ENCODE data around the gene C6orf132. TPM values are rescaled to one million over a fixed set of nuclear protein-coding genes. Genes with fewer than 3 reads are reported as not detected.

Gene C6orf132
- total RNA-seq, 1 experiment from 2014 or later, result 48.4 TPM

GRCh38 chr6:42078386-42078785 lies 64.0 kb downstream of the C6orf132 start:
- Histone ChIP-seq H4K8ac (replicated peaks; ENCODE audit: insufficient read length, low read depth, low read length) (no peak overlapping the region), H2BK20ac (ENCODE audit: low read depth, low read length, poor library complexity, severe bottlenecking) (no peak overlapping the region), H3K23me2 (ENCODE audit: insufficient read length, low read depth, low read length, poor library complexity, severe bottlenecking) (no peaks in the 10 kb centered on the region), H3K56ac (ENCODE audit: insufficient read length, low read depth, low read length) (no peak overlapping the region), H2BK15ac (ENCODE audit: low read depth, low read length) (no peak overlapping the region), H3K14ac (ENCODE audit: insufficient read depth, low read length) (no peak overlapping the region), H3K9me3 (ENCODE audit: control insufficient read depth, low read depth, low read length) (no peaks in the 10 kb centered on the region), H3T11ph (ENCODE audit: low read length) (no peak overlapping the region), H3K4ac (ENCODE audit: low read depth, low read length) (no peak overlapping the region), H2BK5ac (ENCODE audit: insufficient read length, low read length) (no peak overlapping the region), H3K79me2 (ENCODE audit: insufficient read depth, low read length) (no peaks in the 10 kb centered on the region), H3K27me3 (ENCODE audit: insufficient read depth, low read length) (no peaks in the 10 kb centered on the region), H2BK120ac (ENCODE audit: low read depth, low read length, poor library complexity, severe bottlenecking) (no peak overlapping the region), H3K9ac (ENCODE audit: extremely low read depth, insufficient read length, low read length) (no peak overlapping the region), H3K79me1 (ENCODE audit: insufficient read depth, low read depth, low read length, poor library complexity, severe bottlenecking) (no peaks in the 10 kb centered on the region), H4K91ac (ENCODE audit: insufficient read length, low read depth, low read length) (no peak overlapping the region), H2BK12ac (ENCODE audit: insufficient read length, low read depth, low read length) (no peak overlapping the region), H3K27ac (ENCODE audit: insufficient read length, low read depth, low read length) (no peak overlapping the region), H3K4me2 (ENCODE audit: insufficient read depth, insufficient read length, low read length) (no peak overlapping the region), H3K18ac (ENCODE audit: insufficient read length, low read depth, low read length) (no peak overlapping the region), H4K20me1 (ENCODE audit: control insufficient read depth, insufficient read depth, insufficient read length) (no peaks in the 10 kb centered on the region), H2AFZ (ENCODE audit: low read length) (no peak overlapping the region), H3K23ac (ENCODE audit: insufficient read length, low read depth, low read length) (no peak overlapping the region), H2AK5ac (ENCODE audit: insufficient read length, low read length) (no peak overlapping the region), H4K5ac (ENCODE audit: insufficient read length, low read depth, low read length) (no peak overlapping the region), H3K4me1 (ENCODE audit: insufficient read depth, low read length) (no peaks in the 10 kb centered on the region)
- peaks cover 14 to 49% (median 47%) of the 10 kb centered on the region in 3 experiments for H3K36me3 Mint-ChIP-seq (ENCODE audit: insufficient read depth in 1 of 3, low read depth in 3 of 3)
- DNase-seq, result no peak
- H3K4me3 Mint-ChIP-seq, result no peak overlapping the region
- WGBS (ENCODE audit: extremely low coverage, insufficient read length, low lambda C conversion rate), result no CpG with 5 or more reads among the region's 11 CpGs
- H3K9me3 Mint-ChIP-seq, result no peaks in the 10 kb centered on the region
- no peak overlapping the region for H3K27ac Mint-ChIP-seq
- no peaks in the 10 kb centered on the region for H3K27me3 Mint-ChIP-seq (ENCODE audit: low read depth)
- no peak for TF ChIP-seq CTCF (conservative IDR thresholded peaks at IDR 0.05)
- no peaks in the 10 kb centered on the region for H3K4me1 Mint-ChIP-seq
